Keratinocyte (primary cell): ENCODE results near the gene ANAPC10. TPM values are rescaled to one million over a fixed set of nuclear protein-coding genes. Genes with fewer than 3 reads are reported as not detected.

ENCODE experiments used
- DNase-seq: peaks from one replicate; pipeline ENCODE4 v3.0.0-alpha.2; 2011; ENCODE audit warnings: low read depth, missing footprints, low spot score
- FAIRE-seq: peaks from 2 replicates; lab custom pipeline; 2011; peaks lifted over from hg19 to GRCh38; lab: Jason Lieb, UNC
- H2AFZ ChIP-seq: 2 replicates; pipeline ENCODE4 v1.6.0; 2012; ENCODE audit warnings: low read length, control low read depth, inconsistent platforms; ENCODE audit not compliant: control insufficient read depth
- H3K27ac ChIP-seq: 2 replicates; pipeline ENCODE4 v1.5.1; 2011; ENCODE audit warnings: low read length; ENCODE audit not compliant: control insufficient read depth, insufficient read depth
- H3K27me3 ChIP-seq: 3 replicates; pipeline ENCODE4 v1.6.0; 2011; ENCODE audit warnings: low read length; ENCODE audit not compliant: control insufficient read depth, insufficient read depth; ENCODE audit errors: extremely low read depth
- H3K36me3 ChIP-seq, 2 experiments: 2 replicates in 1 of 2; 3 replicates in 1 of 2; pipeline ENCODE4 v1.5.1; 2011; ENCODE audit warnings: low read length in 2 of 2, mild to moderate bottlenecking in 1 of 2; ENCODE audit not compliant: control insufficient read depth in 2 of 2, insufficient read depth in 2 of 2; ENCODE audit errors: extremely low read depth in 1 of 2
- H3K4me1 ChIP-seq: 3 replicates; pipeline ENCODE4 v1.5.1; 2011; ENCODE audit warnings: low read length; ENCODE audit not compliant: control insufficient read depth, insufficient read depth; ENCODE audit errors: extremely low read depth
- H3K4me2 ChIP-seq: 3 replicates; pipeline ENCODE4 v1.6.0; 2011; ENCODE audit warnings: low read depth, low read length; ENCODE audit not compliant: control insufficient read depth, insufficient read depth; ENCODE audit errors: extremely low read depth
- H3K4me3 ChIP-seq, 3 experiments: fragments of 200-600 bp in 1 of 3; sonication (generic) in 1 of 3; 2 replicates in 2 of 3; 3 replicates in 1 of 3; pipeline ENCODE4 v1.5.1; 2011 to 2016; ENCODE audit warnings: low read length in 3 of 3, mild to moderate bottlenecking in 3 of 3, control low read depth in 2 of 3, inconsistent platforms in 1 of 3, low read depth in 1 of 3, mixed read lengths in 1 of 3, mixed run types in 1 of 3, moderate library complexity in 1 of 3; ENCODE audit not compliant: control insufficient read depth in 2 of 3, insufficient read depth in 2 of 3; ENCODE audit errors: extremely low read depth in 1 of 3
- H3K79me2 ChIP-seq: 2 replicates; pipeline ENCODE4 v1.6.0; 2012; ENCODE audit warnings: low read length; ENCODE audit not compliant: control insufficient read depth, insufficient read depth
- H3K9ac ChIP-seq: 3 replicates; pipeline ENCODE4 v1.6.0; 2011; ENCODE audit warnings: low read length; ENCODE audit not compliant: control insufficient read depth, insufficient read depth; ENCODE audit errors: extremely low read depth
- H3K9me1 ChIP-seq: 3 replicates; pipeline ENCODE4 v1.6.0; 2011; ENCODE audit warnings: low read length; ENCODE audit not compliant: control insufficient read depth, insufficient read depth; ENCODE audit errors: extremely low read depth
- H3K9me3 ChIP-seq: 2 replicates; pipeline ENCODE4 v1.5.1; 2012; ENCODE audit warnings: low read depth, low read length; ENCODE audit not compliant: control insufficient read depth
- H4K20me1 ChIP-seq: 3 replicates; pipeline ENCODE4 v1.6.0; 2011; ENCODE audit warnings: low read length; ENCODE audit not compliant: control insufficient read depth, insufficient read depth; ENCODE audit errors: extremely low read depth
- EZH2 ChIP-seq: IDR thresholded peaks from one replicate; pipeline ENCODE4 v1.6.1; 2012; ENCODE audit warnings: inconsistent platforms, mild to moderate bottlenecking, low read length, moderate library complexity
- dilution Hi-C: fragments of 300-500 bp; cut with MboI; formaldehyde crosslinking; loops from one replicate; pipeline ENCODE4 v1.7.0; 2020; ENCODE audit warnings: low sequenced_read_pairs; ENCODE audit not compliant: extremely low pct_ligation_motif_present
- polyA plus RNA-seq, 5 experiments: library from polyadenylated mRNA; depleted of rRNA in 3 of 5; stranded (reverse) in 3 of 5; stranded (forward) in 1 of 5; unstranded in 1 of 5; fragments of >200 nt; gene quantifications; 1 replicate in 1 of 5; 2 replicates in 3 of 5; 3 replicates in 1 of 5; pipeline versions ENCODE4 v1.2.1 to v1.2.3, GENCODE V29; 2011 to 2012; ENCODE audit warnings: missing spikeins in 2 of 5, low read depth in 1 of 5, low replicate concordance in 1 of 5
- TF ChIP-seq, protein P1 (sequence below), 3 experiments: IDR thresholded peaks in 1 of 3; conservative IDR thresholded peaks in 1 of 3; optimal IDR thresholded peaks in 1 of 3; 2 replicates in 2 of 3; 3 replicates in 1 of 3; pipeline versions ENCODE3 to v1.5.1; 2011; ENCODE audit warnings: low read length in 3 of 3, mild to moderate bottlenecking in 3 of 3, moderate library complexity in 2 of 3, control low read depth in 1 of 3, inconsistent platforms in 1 of 3; ENCODE audit not compliant: insufficient read depth in 2 of 3; ENCODE audit errors: extremely low read depth in 1 of 3

ANAPC10 gene
- polyA plus RNA-seq, 1 donor (not counting 4 experiments of a cell fraction or from before 2014, with no cell fraction given), result 34.3 TPM

DNA sequence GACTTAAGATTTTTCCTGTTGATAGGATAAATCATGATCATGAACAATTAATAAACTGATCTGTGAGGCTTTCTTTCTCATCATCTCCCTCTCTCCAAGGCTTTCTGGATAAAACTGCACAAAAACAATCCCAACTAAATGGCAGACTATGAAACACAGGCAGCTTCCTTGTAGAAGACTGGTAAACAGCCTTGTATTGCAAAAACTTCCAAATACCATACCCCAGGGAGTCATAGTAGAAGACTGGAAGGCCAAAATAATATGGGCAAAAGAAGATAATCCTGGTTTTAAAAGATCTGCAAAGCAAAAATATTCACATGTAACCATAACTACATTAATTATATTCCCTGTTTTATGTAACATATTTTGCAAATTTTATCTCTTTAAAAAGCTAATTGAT is 113.0 kb downstream of the ANAPC10 start:
- Histone ChIP-seq H3K4me2 (no peak overlapping the region), H3K9ac (no peak overlapping the region), H3K4me3 (no peak overlapping the region), H3K27ac (no peak overlapping the region), H3K36me3 (no peaks in the 10 kb centered on the region), H2AFZ (no peak overlapping the region), H3K9me1 (no peaks in the 10 kb centered on the region), H3K9me3 (no peaks in the 10 kb centered on the region), H4K20me1 (no peaks in the 10 kb centered on the region), H3K79me2 (no peaks in the 10 kb centered on the region), H3K27me3 (no peaks in the 10 kb centered on the region), H3K4me1 (no peaks in the 10 kb centered on the region)
- DNase-seq (no peak), FAIRE-seq (no peak)
- TF ChIP-seq, protein P1, sequence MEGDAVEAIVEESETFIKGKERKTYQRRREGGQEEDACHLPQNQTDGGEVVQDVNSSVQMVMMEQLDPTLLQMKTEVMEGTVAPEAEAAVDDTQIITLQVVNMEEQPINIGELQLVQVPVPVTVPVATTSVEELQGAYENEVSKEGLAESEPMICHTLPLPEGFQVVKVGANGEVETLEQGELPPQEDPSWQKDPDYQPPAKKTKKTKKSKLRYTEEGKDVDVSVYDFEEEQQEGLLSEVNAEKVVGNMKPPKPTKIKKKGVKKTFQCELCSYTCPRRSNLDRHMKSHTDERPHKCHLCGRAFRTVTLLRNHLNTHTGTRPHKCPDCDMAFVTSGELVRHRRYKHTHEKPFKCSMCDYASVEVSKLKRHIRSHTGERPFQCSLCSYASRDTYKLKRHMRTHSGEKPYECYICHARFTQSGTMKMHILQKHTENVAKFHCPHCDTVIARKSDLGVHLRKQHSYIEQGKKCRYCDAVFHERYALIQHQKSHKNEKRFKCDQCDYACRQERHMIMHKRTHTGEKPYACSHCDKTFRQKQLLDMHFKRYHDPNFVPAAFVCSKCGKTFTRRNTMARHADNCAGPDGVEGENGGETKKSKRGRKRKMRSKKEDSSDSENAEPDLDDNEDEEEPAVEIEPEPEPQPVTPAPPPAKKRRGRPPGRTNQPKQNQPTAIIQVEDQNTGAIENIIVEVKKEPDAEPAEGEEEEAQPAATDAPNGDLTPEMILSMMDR (optimal IDR thresholded peaks at IDR 0.05 in 1 of 3, IDR thresholded peaks at IDR 0.05 in 1 of 3, conservative IDR thresholded peaks at IDR 0.05 in 1 of 3; ENCODE audit: extremely low read depth in 1 of 3, insufficient read depth in 2 of 3, low read length in 3 of 3), result no peak
- TF ChIP-seq EZH2, result no peak
- dilution Hi-C loops, result no loop called here

DNA sequence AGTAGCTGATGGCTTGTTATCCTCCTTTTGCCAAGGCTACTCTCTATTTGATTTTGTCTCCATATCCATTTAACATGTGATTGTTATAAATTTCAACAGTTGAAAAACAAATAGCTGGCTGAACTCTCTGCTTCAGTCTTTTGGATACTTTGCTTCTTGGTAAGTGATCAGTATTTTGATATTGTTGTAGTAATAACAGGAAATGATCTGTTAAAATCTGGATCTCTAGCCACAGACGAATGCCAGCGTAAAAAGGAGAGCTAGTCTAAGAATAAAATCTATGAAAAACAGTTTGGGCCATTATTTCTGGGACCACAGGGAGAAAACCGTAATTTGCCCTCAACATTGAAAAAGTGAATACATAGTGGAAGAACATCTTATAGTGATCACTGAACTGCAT is 113.8 kb downstream of the ANAPC10 start:
- TF ChIP-seq, protein P1 (optimal IDR thresholded peaks at IDR 0.05 in 1 of 3, IDR thresholded peaks at IDR 0.05 in 1 of 3, conservative IDR thresholded peaks at IDR 0.05 in 1 of 3; ENCODE audit: extremely low read depth in 1 of 3, insufficient read depth in 2 of 3, low read length in 3 of 3), result no peak
- no peak for TF ChIP-seq EZH2
- Histone ChIP-seq H4K20me1 (no peaks in the 10 kb centered on the region), H3K36me3 (no peaks in the 10 kb centered on the region), H3K27me3 (no peaks in the 10 kb centered on the region), H3K4me3 (no peak overlapping the region), H3K4me1 (no peaks in the 10 kb centered on the region), H3K27ac (no peak overlapping the region), H2AFZ (no peak overlapping the region), H3K9ac (no peak overlapping the region), H3K4me2 (no peak overlapping the region), H3K79me2 (no peaks in the 10 kb centered on the region), H3K9me1 (no peaks in the 10 kb centered on the region), H3K9me3 (no peaks in the 10 kb centered on the region)
- FAIRE-seq (no peak), DNase-seq (no peak)
- dilution Hi-C loops, result no loop called here
